Neural cell (in vitro differentiated cells): Measurements from ENCODE around the gene ITFG2.

Experiments
- EP300 ChIP-seq: fragments of 450-650 bp; conservative IDR thresholded peaks from 2 replicates; pipeline ENCODE4 v1.6.1; 2014; ENCODE audit warnings: antibody characterized with exemption, mild to moderate bottlenecking, moderate library complexity; ENCODE audit not compliant: poor library complexity, severe bottlenecking
- EZH2 ChIP-seq: fragments of 200-600, 300-800 bp; shearing (Covaris generic), sonication (generic); IDR thresholded peaks from 2 replicates; pipeline ENCODE4 v1.6.1; 2014; ENCODE audit warnings: antibody characterized with exemption, low read length, borderline replicate concordance, mild to moderate bottlenecking; ENCODE audit not compliant: insufficient read depth, poor library complexity, severe bottlenecking
- POLR2AphosphoS5 ChIP-seq: IDR thresholded peaks from 2 replicates; pipeline ENCODE4 v1.6.1; 2012
- RAD21 ChIP-seq: fragments of 450-650 bp; conservative IDR thresholded peaks from 2 replicates; pipeline ENCODE4 v1.6.1; 2014; ENCODE audit warnings: antibody characterized with exemption, mild to moderate bottlenecking, moderate library complexity
- SMC3 ChIP-seq: fragments of 450-650 bp; conservative IDR thresholded peaks from 2 replicates; pipeline ENCODE4 v1.6.1; 2014; ENCODE audit warnings: antibody characterized with exemption, mild to moderate bottlenecking, moderate library complexity; ENCODE audit not compliant: poor library complexity
- TAF1 ChIP-seq: IDR thresholded peaks from 2 replicates; pipeline ENCODE4 v1.6.1; 2012; ENCODE audit warnings: low read depth
- TF ChIP-seq, protein P1 (sequence below): fragments of 450-650 bp; IDR thresholded peaks from 2 replicates; pipeline ENCODE4 v1.5.1; 2014; ENCODE audit warnings: antibody characterized with exemption, mild to moderate bottlenecking, moderate library complexity; ENCODE audit not compliant: poor library complexity, severe bottlenecking
- TF ChIP-seq, protein P2 (sequence below): IDR thresholded peaks from 2 replicates; pipeline ENCODE4 v1.6.1; 2012; ENCODE audit warnings: borderline replicate concordance

- TF ChIP-seq, protein P1, sequence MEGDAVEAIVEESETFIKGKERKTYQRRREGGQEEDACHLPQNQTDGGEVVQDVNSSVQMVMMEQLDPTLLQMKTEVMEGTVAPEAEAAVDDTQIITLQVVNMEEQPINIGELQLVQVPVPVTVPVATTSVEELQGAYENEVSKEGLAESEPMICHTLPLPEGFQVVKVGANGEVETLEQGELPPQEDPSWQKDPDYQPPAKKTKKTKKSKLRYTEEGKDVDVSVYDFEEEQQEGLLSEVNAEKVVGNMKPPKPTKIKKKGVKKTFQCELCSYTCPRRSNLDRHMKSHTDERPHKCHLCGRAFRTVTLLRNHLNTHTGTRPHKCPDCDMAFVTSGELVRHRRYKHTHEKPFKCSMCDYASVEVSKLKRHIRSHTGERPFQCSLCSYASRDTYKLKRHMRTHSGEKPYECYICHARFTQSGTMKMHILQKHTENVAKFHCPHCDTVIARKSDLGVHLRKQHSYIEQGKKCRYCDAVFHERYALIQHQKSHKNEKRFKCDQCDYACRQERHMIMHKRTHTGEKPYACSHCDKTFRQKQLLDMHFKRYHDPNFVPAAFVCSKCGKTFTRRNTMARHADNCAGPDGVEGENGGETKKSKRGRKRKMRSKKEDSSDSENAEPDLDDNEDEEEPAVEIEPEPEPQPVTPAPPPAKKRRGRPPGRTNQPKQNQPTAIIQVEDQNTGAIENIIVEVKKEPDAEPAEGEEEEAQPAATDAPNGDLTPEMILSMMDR: no peak
- TF ChIP-seq POLR2AphosphoS5: no peak
- no peak for TF ChIP-seq EP300
- no peak for TF ChIP-seq SMC3
- no peak for TF ChIP-seq EZH2
- TF ChIP-seq RAD21: no peak
- TF ChIP-seq, protein P2, sequence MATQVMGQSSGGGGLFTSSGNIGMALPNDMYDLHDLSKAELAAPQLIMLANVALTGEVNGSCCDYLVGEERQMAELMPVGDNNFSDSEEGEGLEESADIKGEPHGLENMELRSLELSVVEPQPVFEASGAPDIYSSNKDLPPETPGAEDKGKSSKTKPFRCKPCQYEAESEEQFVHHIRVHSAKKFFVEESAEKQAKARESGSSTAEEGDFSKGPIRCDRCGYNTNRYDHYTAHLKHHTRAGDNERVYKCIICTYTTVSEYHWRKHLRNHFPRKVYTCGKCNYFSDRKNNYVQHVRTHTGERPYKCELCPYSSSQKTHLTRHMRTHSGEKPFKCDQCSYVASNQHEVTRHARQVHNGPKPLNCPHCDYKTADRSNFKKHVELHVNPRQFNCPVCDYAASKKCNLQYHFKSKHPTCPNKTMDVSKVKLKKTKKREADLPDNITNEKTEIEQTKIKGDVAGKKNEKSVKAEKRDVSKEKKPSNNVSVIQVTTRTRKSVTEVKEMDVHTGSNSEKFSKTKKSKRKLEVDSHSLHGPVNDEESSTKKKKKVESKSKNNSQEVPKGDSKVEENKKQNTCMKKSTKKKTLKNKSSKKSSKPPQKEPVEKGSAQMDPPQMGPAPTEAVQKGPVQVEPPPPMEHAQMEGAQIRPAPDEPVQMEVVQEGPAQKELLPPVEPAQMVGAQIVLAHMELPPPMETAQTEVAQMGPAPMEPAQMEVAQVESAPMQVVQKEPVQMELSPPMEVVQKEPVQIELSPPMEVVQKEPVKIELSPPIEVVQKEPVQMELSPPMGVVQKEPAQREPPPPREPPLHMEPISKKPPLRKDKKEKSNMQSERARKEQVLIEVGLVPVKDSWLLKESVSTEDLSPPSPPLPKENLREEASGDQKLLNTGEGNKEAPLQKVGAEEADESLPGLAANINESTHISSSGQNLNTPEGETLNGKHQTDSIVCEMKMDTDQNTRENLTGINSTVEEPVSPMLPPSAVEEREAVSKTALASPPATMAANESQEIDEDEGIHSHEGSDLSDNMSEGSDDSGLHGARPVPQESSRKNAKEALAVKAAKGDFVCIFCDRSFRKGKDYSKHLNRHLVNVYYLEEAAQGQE: no peak
- TF ChIP-seq TAF1: no peak
Measured at GRCh38 chr12:2772370-2772769, 40.1 kb upstream of the ITFG2 start.
